Measurements from ENCODE around the gene ECE1.

ECE1 gene

GRCh38 chr1:21246905-21247642 lies 43.2 kb downstream of the ECE1 start:
- no peak for TF ChIP-seq CTCF (IDR thresholded peaks at IDR 0.05; ENCODE audit: insufficient read depth, low read length, missing control alignments)
- ChIA-PET POLR2A (no interaction called here), CTCF (interaction anchor here (0.9 to 19.1 kb wide), 5 partner anchors 9 to 123 kb away, joined by 3 to 191 read pairs (median 58); no protein-coding TSS in a partner anchor)
- H3K4me3 ChIP-seq (ENCODE audit: low read depth, low read length) = no peak overlapping the region
- no peak for DNase-seq (ENCODE audit: low read depth, low spot score)

- TF ChIP-seq CTCF (IDR thresholded peaks at IDR 0.05; ENCODE audit: insufficient read depth, low read length, missing control alignments) = no peak
- POLR2A ChIA-PET = no interaction called here
- DNase-seq (ENCODE audit: low read depth, low spot score) = no peak
- CTCF ChIA-PET = interaction anchor here (1.3 to 19.1 kb wide), 5 partner anchors 10 to 124 kb away, joined by 3 to 191 read pairs (median 58); no protein-coding TSS in a partner anchor
- no peak overlapping the region for H3K4me3 ChIP-seq (ENCODE audit: low read depth, low read length)
These were observed 44.5 kb downstream of the ECE1 start for GRCh38 chr1:21245688-21246229.

- CTCF ChIA-PET = interaction anchor here (1.0 to 19.1 kb wide), 7 partner anchors 11 to 125 kb away, joined by 3 to 191 read pairs (median 5); no protein-coding TSS in a partner anchor
- peak; percentile 28 for TF ChIP-seq CTCF (IDR thresholded peaks at IDR 0.05; ENCODE audit: insufficient read depth, low read length, missing control alignments)
- H3K4me3 ChIP-seq (ENCODE audit: low read depth, low read length) = no peak overlapping the region
- DNase-seq (ENCODE audit: low read depth, low spot score) = no peak
- POLR2A ChIA-PET = no interaction called here
These were observed 45.1 kb downstream of the ECE1 start for GRCh38 chr1:21244986-21245687.

GRCh38 chr1:21244154-21244553 lies 46.1 kb downstream of the ECE1 start:
- ChIA-PET POLR2A (no interaction called here), CTCF (interaction anchor here (0.6 to 19.1 kb wide), 6 partner anchors 11 to 126 kb away, joined by 3 to 191 read pairs (median 31); no protein-coding TSS in a partner anchor)
- no peak overlapping the region for H3K4me3 ChIP-seq (ENCODE audit: low read depth, low read length)
- DNase-seq (ENCODE audit: low read depth, low spot score) = no peak
- no peak for TF ChIP-seq CTCF (IDR thresholded peaks at IDR 0.05; ENCODE audit: insufficient read depth, low read length, missing control alignments)

- TF ChIP-seq CTCF (IDR thresholded peaks at IDR 0.05; ENCODE audit: insufficient read depth, low read length, missing control alignments) = no peak
- DNase-seq (ENCODE audit: low read depth, low spot score) = no peak
- ChIA-PET CTCF (interaction anchor here (0.9 to 19.1 kb wide), 8 partner anchors 9 to 127 kb away, joined by 3 to 191 read pairs (median 5); no protein-coding TSS in a partner anchor), POLR2A (no interaction called here)
- H3K4me3 ChIP-seq (ENCODE audit: low read depth, low read length) = no peak overlapping the region
These were observed 47.4 kb downstream of the ECE1 start for GRCh38 chr1:21242846-21243245.
